DMS153 treated with DMSO at 0.1 percent for 48 hours (cell line): Measurements from ENCODE around the gene GNB2.
"Not testable (repeated sequence)": the region's sequence is repeated elsewhere in the genome, so short reads cannot be mapped to it uniquely, and the experiment has no call there.

Source experiments
- DNase-seq: peaks from one replicate; lab custom pipeline; 2025; ENCODE audit not compliant: unreplicated experiment; lab: John Stamatoyannopoulos, UW

The GNB2 gene

DNA sequence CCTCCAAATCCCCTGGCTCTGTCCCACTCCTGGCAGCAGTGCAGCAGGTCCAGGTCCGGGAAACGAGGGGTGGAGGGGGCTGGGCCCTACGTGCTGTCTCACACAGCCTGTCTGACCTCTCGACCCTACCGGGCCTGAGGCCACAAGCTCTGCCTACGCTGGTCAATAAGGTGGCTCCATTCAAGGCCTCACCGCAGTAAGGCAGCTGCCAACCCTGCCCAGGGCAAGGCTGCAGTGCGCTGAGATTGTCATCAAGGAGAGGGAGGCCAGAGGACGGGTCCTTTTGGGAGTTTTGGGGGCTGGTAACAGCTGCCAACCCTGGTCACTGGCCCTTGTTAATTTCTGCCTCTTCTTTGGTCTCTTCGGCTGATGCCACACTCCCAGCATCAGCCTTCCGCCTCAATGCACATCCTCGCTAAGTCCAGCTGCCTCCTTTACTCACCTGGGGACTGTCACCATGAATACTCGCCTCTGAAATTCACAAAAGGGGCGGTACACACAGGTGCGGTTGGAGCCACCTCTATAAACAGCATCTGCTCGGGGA lies 50.3 kb downstream of the GNB2 start:
- no peak for DNase-seq

DNA sequence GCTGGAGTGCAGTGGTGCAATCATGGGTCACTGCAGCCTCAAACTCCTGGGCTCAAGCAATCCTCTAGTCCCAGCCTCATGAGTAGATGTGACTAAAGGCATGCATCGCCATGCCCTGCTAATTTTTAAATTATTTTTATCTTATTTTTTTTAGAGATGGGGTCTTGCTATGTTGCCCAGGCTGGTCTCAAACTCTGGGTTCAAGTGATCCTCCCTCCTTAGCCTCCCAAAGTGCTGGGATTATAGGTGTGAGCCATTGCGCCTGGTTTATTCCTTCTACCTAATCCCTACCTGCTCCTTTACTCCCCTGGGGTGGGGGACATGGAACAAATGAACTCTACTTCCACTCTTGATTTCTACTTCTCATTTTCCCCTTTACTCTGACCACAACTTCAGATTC lies 50.8 kb downstream of the GNB2 start:
- DNase-seq, result not testable (repeated sequence)

DNA sequence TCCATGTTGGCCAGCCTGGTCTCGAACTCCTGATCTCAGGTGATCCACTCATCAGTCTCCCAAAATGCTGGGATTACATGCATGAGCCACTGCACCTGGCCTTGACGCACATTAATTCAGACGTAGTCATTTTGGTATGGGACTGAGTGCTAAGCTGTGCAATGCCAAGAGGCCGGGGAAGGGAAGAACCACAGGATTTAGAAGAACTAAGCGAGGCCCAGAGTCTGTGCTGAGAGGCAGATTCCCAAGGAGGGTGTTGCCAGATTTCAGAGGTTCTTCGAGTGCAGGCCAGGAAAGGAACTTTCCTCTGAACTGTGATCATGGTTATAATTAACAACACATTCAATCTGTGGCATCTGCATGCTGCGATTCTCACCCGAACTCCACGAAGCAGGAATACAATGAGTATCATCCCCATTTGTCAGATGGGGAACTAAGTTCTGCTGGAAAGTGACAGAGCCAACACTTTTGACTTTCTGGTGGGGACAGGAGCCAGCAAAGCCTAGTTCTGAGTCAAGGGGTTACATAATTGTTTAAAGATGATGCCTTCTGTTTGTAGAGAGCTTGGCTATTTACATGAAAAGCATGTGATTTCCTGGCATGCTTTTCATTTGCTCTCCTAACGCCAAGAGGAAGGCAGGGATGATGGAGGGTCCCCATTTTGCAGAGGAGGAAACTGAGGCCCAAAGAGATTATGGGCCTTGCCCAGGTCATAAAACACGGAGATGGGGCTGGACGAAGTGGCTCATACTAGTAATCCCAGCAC lies 53.6 kb downstream of the GNB2 start:
- no peak for DNase-seq

DNA sequence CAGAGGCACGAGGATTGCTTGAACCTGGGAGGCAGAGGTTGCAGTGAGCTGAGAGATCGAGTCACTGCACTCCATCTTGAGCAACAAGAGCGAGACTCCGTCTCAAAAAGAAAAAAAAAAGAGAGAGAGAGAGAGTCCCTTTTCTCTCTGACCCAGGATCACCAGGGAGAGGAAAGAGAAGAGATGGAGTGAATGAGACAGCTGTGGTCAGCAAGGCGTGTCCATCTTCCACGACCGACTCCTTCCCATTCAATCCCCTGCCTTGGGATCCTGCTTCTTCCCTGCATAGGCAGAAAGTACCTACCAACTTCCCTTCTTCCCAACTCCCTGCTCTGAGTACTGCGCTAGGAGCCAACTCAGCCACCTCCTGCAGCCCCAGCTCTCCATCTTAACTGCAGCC lies 54.7 kb downstream of the GNB2 start:
- no peak for DNase-seq
